Prostate gland (tissue), 2 donors: Measurements from ENCODE around the gene HNF4A.

Source experiments
- POLR2A ChIP-seq: fragments of 450-650 bp; IDR thresholded peaks from one replicate; pipeline ENCODE4 v1.6.1; 2016; ENCODE audit warnings: antibody characterized with exemption, mild to moderate bottlenecking
- POLR2AphosphoS5 ChIP-seq: sonication (generic); formaldehyde crosslinking; IDR thresholded peaks from one replicate; pipeline ENCODE4 v1.6.1; 2017; ENCODE audit warnings: antibody characterized with exemption
- TF ChIP-seq, protein P1 (sequence below), 4 experiments: fragments of 200-600 bp in 2 of 4; fragments of 450-650 bp in 2 of 4; sonication (generic) in 2 of 4; IDR thresholded peaks; 1 replicate in 3 of 4; 2 replicates in 1 of 4; pipeline ENCODE4 v1.5.1; 2016 to 2019; ENCODE audit warnings: antibody characterized with exemption in 4 of 4, mild to moderate bottlenecking in 2 of 4, moderate library complexity in 2 of 4

DNA sequence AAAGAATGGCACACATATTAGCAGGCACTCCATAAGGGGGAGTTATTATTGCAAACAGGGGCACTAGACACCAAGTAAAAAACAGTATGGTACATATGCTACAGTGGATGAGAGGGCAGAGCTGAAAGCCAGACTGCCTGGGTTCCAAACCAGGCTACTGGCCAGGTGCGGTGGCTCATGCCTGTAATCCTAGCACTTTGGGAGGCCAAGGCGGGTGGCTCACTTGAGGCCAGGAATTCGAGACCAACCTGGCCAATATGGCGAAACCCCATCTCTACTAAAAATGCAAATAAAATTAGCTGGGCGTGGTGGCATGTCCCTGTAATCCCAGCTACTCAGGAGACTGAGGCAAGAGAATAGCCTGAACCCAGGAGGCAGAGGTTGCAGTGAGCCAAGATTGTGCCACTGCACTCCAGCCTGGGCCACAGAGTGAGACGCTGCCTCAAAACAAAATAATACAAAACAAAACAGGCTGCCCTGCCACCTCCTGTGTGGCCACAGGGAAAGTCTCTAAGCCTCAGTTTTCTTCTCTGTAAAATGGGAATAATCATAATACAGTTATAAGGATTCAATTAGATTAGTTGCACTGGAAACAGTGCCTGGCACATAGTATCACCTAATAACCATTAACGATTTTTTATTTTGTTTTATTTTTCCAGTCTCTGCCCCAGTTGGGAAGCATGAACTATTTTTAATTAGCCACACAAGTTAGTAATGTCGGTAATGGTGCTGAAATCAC lies 112.7 kb downstream of the HNF4A start:
- TF ChIP-seq POLR2AphosphoS5 (no peak), POLR2A (no peak)
- TF ChIP-seq, protein P1, sequence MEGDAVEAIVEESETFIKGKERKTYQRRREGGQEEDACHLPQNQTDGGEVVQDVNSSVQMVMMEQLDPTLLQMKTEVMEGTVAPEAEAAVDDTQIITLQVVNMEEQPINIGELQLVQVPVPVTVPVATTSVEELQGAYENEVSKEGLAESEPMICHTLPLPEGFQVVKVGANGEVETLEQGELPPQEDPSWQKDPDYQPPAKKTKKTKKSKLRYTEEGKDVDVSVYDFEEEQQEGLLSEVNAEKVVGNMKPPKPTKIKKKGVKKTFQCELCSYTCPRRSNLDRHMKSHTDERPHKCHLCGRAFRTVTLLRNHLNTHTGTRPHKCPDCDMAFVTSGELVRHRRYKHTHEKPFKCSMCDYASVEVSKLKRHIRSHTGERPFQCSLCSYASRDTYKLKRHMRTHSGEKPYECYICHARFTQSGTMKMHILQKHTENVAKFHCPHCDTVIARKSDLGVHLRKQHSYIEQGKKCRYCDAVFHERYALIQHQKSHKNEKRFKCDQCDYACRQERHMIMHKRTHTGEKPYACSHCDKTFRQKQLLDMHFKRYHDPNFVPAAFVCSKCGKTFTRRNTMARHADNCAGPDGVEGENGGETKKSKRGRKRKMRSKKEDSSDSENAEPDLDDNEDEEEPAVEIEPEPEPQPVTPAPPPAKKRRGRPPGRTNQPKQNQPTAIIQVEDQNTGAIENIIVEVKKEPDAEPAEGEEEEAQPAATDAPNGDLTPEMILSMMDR (IDR thresholded peaks at IDR 0.05) = no peak
